GM06990 (cell line): ENCODE measurements around the gene ZNF286A.
"Not testable (repeated sequence)": the region's sequence is repeated elsewhere in the genome, so short reads cannot be mapped to it uniquely, and the experiment has no call there.

Experiments used
- DNase-seq: peaks from one replicate; pipeline ENCODE4 v3.0.0-alpha.2; 2011; ENCODE audit not compliant: insufficient read length; ENCODE audit errors: extremely low read depth
- H3K27me3 ChIP-seq: replicated peaks from 2 replicates; pipeline ENCODE4 v1.6.0; 2011; ENCODE audit warnings: low read length; ENCODE audit not compliant: control insufficient read depth, insufficient read depth
- H3K36me3 ChIP-seq: 2 replicates; pipeline ENCODE4 v1.5.1; 2011; ENCODE audit warnings: low read length; ENCODE audit not compliant: control insufficient read depth, insufficient read depth
- H3K4me3 ChIP-seq: replicated peaks from 2 replicates; pipeline ENCODE4 v1.5.1; 2011; ENCODE audit warnings: low read depth, mild to moderate bottlenecking, control low read depth, low read length
- TF ChIP-seq, protein P1 (sequence below): IDR thresholded peaks from 2 replicates; pipeline ENCODE4 v1.5.1; 2011; ENCODE audit warnings: low read length, control low read depth, mild to moderate bottlenecking, inconsistent platforms; ENCODE audit not compliant: insufficient read depth, poor library complexity, severe bottlenecking

ZNF286A gene

DNA sequence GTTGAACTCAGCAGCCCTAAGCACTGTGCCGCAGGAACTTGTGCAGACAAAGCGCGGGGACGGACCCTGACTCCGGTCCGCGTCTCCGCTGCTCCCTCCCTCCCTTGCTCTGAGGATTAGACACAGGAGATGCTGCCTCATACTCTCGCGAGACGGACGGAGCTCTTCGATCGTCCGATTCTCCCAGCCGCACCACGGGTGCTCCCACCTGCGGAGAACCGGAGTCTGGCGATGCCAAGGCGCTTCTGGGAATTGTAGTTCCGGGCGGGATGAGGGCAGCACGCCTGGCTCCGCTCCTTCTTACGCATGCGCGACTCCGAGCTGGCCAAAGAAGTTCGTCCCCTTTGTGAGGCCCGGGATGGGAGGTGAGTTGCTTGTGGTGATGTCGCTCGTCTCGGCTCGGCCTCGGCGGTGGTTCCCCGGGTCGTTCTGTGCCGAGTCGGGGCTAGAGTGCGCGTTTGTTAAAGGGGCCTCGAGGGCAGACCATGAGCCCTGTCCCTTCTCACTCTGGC lies at the start of gene ZNF286A:
Gene ZNF286A (plus strand): TSS at position 340 of the 512 bp plus-strand sequence. CDS start 578 bp downstream, outside the sequence.
- H3K4me3 ChIP-seq = peak within 1 kb of the TSS; percentile 61
- peak; percentile 93 for DNase-seq
- not testable (repeated sequence) for H3K27me3 ChIP-seq, H3K36me3 ChIP-seq

DNA sequence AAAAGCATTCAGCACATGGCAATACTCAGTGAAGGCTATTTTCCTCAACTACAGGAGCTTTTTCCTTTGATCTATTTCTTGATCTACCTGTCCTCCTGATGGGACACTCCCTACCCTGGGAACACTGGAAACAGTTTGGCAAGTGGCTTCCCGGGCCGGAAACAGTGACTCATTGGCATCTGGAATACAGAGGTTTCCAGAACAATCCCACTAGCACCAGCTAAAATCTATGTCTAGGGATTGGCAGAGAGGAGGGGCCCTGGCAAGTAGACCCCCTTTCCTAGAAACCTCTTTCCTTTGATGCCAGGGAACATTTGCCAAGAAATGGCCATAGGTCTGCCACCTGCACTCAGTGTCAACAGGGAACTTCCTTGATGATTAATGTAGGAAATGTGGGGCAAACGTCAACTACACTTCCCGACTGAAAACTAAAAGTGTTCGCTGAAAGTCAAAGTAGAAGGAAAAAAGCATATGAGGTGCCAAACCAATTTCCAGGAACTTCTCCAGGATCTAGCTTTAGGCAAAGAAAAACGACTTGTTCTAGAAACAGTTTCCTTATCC lies 49.6 kb upstream of the ZNF286A start:
- TF ChIP-seq, protein P1, sequence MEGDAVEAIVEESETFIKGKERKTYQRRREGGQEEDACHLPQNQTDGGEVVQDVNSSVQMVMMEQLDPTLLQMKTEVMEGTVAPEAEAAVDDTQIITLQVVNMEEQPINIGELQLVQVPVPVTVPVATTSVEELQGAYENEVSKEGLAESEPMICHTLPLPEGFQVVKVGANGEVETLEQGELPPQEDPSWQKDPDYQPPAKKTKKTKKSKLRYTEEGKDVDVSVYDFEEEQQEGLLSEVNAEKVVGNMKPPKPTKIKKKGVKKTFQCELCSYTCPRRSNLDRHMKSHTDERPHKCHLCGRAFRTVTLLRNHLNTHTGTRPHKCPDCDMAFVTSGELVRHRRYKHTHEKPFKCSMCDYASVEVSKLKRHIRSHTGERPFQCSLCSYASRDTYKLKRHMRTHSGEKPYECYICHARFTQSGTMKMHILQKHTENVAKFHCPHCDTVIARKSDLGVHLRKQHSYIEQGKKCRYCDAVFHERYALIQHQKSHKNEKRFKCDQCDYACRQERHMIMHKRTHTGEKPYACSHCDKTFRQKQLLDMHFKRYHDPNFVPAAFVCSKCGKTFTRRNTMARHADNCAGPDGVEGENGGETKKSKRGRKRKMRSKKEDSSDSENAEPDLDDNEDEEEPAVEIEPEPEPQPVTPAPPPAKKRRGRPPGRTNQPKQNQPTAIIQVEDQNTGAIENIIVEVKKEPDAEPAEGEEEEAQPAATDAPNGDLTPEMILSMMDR = no peak
- no peak for DNase-seq
- Histone ChIP-seq H3K36me3 (no peaks in the 10 kb centered on the region), H3K4me3 (no peak overlapping the region), H3K27me3 (no peaks in the 10 kb centered on the region)

DNA sequence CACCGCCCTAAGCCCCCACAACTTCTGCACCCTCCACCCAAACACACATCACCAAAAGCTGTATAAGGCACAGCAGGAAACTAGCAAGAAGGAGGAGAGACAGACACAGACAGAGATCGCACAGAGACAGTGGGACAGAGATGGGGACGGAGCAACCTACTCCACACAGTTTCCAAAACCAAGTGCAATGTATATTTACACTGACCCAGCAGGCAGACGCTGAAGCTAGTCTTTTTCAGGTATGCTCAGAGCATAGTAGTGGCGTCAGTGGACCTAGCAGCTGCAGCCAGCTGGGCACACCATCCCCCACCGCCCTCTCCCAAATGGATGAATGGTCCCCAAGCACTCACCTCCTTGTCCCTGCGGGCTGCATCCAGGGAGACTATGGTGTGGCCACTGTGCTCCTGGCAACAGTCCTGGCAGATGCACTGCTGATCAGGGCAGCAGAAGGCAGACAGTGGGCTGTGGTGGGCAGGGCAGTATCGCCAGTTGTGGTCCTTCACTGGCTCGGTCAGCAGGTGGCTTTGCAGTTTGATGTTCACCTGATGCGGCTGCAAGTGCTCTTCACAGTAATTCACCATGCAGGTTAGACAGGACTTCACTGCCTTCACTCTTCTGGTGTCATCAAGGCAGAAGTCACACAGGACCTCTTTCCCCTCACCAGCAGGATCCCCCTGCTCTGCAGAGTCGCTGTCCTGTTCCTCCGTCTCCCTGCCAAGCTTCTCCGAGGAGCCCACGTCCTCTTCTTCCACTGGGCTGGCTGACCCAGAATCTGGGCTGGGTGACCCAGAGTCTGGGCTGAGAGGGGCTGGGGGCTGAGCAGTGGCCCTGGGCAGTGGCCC lies 48.6 kb upstream of the ZNF286A start:
- H3K4me3 ChIP-seq = no peak overlapping the region
- TF ChIP-seq, protein P1 = no peak
- peak; percentile 7 for DNase-seq
- no peaks in the 10 kb centered on the region for H3K27me3 ChIP-seq
- no peaks in the 10 kb centered on the region for H3K36me3 ChIP-seq

DNA sequence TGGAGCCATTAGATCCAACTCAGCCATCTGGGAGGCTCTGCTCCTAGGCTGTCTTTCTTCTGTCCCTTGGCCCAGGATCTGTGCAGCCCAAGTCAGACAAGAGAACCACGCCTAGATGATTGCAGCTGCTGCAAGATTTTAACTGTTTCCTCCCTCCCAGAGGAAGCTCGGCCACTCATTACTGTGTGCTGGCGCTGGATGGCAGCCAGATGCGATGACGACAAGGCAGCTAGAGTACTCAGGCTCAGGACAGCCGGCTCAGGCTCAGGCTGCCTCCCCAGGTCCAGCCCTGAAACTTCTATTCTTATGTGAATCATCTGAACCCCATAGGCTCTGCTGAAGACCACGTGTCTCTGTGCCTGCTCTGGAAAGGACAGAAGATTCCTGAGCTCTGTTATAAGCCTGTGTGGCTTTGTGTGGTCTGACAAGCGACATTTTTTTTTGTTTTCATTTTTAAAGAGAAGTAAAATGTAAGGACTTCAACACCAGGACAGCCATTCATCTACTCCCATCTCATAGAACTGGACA lies 47.9 kb upstream of the ZNF286A start:
- H3K4me3 ChIP-seq = no peak overlapping the region
- TF ChIP-seq, protein P1 = no peak
- no peaks in the 10 kb centered on the region for H3K36me3 ChIP-seq

DNA sequence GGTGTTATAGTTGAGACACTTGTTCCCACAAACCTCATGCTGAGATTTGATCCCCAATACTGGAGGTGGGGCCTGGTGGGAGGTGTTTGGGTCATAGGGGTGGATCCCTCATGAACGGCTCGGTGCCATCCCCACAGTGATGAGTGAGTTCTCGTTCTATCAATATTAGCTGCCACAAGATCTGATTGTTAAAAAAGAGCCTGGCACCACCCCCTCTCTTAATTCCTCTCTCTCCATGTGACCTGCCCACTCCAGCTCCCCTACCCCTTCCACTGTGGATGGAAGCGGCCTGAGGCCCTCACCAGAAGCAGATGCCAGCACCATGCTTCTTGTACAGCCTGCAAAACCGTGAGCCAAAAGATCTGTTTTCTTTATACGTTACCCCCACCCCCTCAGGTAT lies 46.6 kb upstream of the ZNF286A start:
- H3K27me3 ChIP-seq = no peaks in the 10 kb centered on the region
- no peak overlapping the region for H3K4me3 ChIP-seq
- H3K36me3 ChIP-seq = no peaks in the 10 kb centered on the region
- DNase-seq = no peak
- TF ChIP-seq, protein P1 = no peak

More for the DNA sequence above, 47.9 kb upstream of the ZNF286A start:
- DNase-seq = peak; percentile 33
- H3K27me3 ChIP-seq = no peaks in the 10 kb centered on the region

DNA sequence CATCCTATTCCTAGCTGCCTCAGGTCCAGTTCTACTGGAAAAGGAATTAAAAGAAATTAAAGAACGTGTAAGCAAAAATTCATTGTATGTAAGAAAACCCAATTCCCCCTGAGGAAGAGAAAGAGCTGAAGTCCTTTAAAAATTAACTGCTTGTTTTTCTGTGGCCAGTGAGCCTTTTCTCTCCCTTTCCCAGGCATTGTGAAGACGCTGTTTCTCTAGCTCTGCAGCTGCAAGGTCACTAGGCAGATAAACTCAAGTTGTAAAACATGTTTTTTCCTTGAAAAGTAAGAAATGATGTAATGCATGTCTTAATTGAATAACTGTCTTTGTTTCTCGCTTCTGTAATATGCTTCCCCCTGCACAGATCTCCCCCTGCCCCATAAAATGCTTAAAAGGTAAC lies 45.2 kb upstream of the ZNF286A start:
- not testable (repeated sequence) for H3K36me3 ChIP-seq, H3K27me3 ChIP-seq, H3K4me3 ChIP-seq, DNase-seq
